HG03025 (cell line): ENCODE data around the gene ADIPOR2.
"Not testable (repeated sequence)": the region's sequence is repeated elsewhere in the genome, so short reads cannot be mapped to it uniquely, and the experiment has no call there.

Experiments used
- ATAC-seq: cut with Tn5 transposase; IDR thresholded peaks from one replicate; pipeline ENCODE4 v1.9.1; 2021; ENCODE audit warnings: mild to moderate bottlenecking, moderate library complexity; ENCODE audit not compliant: unreplicated experiment, low FRiP score

The ADIPOR2 gene

GRCh38 chr12:1663440-1664132 lies 27.3 kb upstream of the ADIPOR2 start:
- no peak for ATAC-seq

GRCh38 chr12:1665366-1665765 lies 25.5 kb upstream of the ADIPOR2 start:
- no peak for ATAC-seq

GRCh38 chr12:1666215-1666614 lies 24.7 kb upstream of the ADIPOR2 start:
- ATAC-seq: no peak

DNA sequence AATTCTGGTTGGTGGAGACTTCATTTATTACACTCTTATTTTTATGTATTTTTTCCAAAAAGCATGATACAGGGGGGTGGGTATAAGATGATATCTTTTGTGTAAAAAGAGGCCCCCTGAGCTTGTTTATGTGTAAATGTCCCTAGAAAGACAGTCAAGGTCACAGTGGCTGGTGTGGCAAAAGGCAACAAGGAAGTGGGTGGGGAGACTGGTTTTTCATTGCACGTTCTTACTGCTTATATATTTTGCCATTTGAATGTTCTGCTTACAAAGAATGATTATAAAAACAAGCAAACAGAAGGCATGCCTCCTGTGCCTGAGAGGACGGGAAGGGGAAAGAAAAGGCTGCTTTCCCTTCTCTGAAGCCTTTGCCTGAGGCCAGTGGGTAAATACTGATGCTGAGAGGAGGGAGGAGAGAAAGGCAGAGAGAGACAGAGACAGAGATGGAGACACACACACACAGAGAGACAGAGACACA lies 24.1 kb upstream of the ADIPOR2 start:
- ATAC-seq: no peak

DNA sequence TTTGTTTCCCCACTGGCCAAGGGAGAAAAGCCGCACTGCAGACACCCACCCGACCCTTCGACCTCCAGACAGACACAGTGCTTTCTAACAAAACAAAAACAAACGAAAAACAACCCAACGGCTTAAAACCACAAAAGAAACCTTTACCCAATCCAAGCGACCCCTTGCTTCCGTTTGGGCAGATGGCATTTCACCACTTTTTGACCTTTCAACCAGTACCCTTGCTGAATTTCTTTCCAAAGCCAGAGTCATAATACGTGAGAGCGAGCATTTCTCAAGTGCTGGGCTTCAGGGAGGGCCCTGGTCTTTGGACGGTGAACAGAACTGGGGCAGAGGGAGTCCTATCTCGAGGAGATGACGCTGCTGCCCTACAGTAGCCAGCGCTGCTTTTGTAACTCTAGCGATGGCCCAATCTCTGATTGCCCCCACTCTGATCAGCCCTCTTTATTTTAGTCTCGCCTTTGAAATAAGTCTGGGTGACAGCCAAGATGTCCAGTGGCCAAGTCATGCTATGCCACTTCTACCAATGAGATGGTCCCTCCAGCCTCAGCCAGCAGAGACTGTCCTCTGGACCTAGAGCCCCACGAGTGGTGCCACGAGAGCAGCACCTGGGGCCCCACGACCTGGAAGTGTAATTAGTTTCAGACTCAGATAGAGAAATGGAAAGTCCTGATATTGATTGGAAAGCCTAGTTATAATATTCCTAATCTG lies 21.9 kb upstream of the ADIPOR2 start:
- no peak for ATAC-seq

- ATAC-seq: no peak
Observed at GRCh38 chr12:1670358-1671268, 20.3 kb upstream of the ADIPOR2 start.

DNA sequence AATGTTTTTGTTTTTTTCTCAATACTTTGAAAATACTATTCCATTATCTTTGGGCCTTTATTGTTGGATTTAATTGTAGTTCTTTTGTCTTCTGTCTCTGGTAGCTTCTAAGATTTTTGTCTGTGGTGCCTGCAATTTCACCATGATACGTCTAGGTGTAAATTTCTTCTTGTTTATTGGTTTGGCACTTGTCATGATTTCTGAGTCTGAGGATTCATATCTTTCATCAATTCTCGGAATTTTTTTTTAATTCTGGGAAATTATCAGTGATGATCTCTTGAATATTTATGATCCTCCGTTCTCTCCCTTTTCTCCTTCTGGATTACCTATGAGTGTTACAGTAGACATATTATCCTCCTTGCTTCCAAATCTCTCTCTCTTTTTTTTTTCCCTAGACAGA lies 14.8 kb upstream of the ADIPOR2 start:
- no peak for ATAC-seq

DNA sequence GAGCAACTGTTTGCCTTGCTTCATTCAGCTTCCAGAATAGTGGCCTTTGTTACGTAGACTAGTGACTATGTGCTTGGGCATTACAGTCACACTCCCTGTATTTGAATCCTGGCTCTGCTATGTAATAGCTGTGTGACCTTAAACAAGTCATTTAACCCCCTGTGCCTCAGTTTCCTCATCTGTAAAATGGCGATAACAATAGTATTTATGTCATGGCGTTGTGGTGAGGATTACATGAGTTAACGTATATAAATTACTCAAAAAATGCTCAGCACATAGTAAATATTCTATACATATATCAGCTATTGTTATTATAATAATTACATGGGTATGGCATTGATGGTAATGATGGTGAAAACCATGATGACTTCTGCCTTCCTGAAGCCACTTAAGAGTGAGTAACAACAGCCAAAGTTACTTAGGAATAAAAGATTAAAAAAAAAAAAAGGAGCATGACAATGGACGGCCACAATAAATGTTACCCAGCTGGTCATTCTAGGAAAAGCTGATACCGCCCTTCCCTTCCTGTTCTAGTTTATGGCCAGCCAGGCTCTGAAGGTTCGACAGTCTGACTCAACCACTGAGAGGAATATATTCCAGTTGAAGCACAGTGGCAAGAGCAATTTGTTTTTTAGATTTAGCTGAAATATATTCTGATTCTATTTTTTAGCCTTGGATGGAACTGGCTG lies 9.9 kb upstream of the ADIPOR2 start:
- no peak for ATAC-seq

GRCh38 chr12:1681493-1681807 lies 9.4 kb upstream of the ADIPOR2 start:
- no peak for ATAC-seq

DNA sequence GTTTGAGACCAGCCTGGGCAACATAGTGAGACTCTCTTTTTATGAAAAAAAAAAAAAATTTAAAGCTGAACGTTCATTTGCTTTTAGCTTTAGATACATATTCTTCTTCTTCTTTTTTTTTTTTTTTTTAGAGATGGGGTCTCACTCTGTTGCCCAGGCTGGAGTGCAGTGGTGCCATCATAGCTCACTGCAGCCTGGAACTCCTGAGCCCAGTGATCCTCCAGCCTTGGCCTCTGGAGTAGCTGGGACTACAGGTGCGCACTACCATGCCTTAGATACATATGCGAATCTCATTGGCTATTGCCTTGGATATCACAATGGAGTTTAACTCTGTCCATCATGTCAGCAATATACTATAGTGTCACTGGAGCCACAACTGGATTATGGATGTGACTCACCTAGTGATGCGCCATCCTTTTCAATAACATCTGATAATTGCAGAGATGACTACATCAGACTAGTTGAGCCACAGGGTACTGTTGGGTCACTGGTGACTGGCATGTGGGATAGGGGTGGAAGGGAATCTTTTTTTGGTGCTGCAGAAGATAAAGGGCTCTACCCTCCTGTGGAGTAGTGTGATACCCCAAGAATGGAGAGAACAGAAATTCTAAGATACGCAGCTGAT lies 2.7 kb upstream of the ADIPOR2 start:
- ATAC-seq: no peak

DNA sequence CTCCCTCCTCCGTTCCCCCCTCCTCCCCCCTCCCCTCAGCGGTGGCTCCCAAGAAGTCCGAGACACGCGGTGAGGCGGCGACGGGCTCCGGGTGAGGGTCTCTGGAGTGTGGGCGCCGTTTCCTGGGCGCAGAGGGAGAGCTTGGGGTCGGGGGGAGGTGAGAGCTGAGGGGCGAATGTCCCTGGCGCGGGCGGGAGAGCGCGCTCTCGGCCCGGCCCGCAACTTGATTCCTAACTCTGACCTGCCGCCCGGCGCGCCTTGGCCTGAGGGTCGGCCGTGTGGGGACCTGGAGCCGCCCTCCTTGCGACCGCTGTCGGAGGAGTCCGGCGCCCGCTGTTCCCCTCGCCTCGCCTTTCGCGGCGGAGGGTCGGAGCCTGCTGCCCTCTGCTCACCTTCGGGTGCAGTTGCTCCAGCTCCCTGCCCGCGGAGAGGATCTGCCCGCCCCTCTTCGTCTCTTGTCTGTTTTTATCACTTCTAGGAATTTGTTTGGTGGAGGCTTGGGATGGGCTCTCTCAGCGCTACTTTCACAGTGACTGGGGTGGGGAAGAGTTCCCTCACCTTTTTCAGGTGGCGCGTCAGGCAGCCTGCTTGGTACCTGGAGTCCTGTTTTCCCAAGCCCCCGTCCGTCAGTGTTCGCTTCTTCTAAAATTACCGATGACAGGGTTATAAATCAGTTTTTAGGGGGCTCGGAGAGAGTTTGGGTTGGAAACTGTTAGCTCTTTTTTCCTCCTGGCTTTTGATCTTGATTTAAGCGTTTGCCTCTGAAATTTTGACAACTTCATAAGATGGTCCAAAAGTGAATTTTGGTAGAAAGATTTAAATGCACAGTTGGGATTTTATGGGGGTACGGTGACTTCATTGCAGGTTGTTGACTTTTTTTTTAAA lies 495 bp downstream of the ADIPOR2 start:
- peak; percentile 41 for ATAC-seq

DNA sequence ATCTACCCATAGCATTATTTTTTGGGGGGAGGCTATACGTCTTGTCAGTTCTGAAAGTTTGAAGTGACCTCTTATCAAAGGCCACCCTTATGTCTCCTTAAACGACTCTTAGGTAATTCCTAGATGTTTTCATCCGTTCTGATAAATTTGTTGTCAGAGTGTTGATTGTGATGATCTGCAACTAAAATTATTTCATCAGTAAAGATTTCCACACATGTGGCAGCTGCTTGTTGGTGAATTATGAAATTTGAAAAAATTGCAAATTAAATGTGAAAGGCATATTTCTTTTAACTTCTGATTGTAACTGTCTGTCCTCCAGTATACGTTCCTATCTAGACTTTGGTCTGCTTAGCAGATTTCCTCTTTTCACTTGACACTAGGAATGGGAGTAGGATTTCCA lies 1.4 kb downstream of the ADIPOR2 start:
- no peak for ATAC-seq

GRCh38 chr12:1692895-1693610 lies 2.2 kb downstream of the ADIPOR2 start:
- no peak for ATAC-seq

DNA sequence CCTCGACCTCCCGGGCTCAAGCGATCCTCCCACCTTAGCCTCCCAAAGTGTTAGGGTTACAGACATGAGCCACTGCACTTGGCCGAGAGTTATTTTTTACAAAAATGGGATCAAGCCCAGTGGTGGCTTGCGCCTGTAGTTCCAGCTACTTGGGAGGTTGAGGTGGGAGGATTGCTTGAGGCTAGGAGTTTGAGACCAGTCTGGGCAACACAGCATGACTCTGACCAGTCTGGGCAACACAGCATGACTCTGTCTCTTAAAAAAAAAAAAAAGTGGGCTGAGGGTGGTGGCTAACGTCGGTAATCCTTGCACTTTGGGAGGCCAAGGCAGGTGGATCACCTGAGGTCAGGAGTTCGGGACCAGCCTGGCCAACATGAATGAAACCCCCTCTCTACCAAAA lies 4.2 kb downstream of the ADIPOR2 start:
- not testable (repeated sequence) for ATAC-seq

DNA sequence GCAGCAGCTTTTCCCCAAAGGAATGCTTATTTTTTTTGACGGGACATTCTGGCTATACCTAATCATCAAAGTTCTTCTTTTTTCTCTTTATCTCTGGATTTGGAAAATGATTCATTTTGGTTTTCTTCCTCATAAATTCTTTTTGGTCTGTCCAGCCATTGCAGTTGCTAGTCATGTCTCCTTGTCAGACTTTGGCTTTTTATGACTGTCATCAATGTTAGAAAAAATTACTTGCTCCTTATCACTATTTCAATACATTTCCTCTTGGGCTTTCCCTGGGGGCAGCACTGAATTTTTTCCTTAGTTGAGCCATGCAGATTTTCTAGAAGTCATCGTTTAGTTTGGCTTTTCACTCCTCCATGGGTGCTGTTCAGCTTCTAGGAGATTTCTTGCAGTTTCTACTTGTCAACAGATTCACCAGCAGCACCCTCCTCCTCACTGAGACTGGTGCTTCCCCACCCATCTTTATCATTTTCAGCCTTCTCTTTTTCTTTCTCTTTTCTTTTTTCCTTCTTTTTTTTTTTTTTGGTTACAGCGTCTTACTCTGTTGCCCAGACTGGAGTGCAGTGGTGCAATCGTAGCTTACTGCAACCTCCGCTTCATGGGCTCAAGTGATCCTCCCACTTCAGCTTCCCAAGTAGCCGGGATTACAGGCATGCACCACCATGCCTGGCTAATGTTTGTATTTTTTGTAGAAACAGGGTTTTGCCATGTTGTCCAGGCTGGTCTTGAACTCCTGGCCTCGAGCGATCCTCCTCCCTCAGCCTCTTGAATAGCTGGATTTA lies 5.2 kb downstream of the ADIPOR2 start:
- ATAC-seq: no peak

DNA sequence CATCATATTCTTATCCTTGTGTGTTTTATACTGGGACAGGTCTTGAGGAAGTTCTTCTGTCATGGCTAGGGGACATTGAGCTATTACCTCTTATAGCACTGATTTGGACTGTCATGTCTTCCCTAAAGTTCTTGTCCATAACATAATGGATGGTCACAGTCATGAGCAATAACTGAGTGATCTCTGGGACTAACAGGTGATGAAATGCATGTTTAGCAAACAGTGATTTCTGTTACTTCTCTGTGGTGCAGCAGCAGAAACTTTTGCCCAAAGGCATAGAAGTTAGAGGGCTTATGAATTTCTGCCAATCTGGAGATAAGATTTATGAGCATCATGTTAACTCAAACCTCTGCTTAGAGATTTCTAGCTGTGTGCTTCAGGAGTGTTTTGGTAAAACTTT lies 5.9 kb downstream of the ADIPOR2 start:
- no peak for ATAC-seq

DNA sequence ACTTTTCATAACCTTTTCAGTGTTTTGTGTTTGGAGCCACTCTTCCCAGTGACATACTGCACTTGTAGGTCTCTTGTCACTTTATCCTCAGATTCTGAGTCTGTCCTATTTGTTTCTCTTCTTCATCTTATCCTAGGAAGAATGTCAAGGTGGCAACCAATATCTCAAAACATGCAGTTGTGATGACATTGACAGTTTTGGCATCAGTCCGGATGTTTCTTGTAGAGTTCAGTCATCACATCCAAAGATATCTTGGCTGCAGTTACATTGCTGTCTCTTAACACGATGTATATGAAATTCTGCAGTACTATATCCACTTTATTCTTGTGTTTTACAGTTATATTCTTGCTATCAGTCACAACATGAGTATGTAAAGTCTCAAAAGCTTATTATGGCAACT lies 6.4 kb downstream of the ADIPOR2 start:
- ATAC-seq: no peak

GRCh38 chr12:1698720-1699119 lies 7.8 kb downstream of the ADIPOR2 start:
- no peak for ATAC-seq
